ENCODE data around the gene HYCC2. TPM values are rescaled to one million over a fixed set of nuclear protein-coding genes. Genes with fewer than 3 reads are reported as not detected.

Gene HYCC2
- total and polyA plus RNA-seq, 2 donors (not counting 3 experiments of a cell fraction or from before 2014, with no cell fraction given) = 3.0 to 21.2 TPM

- FAIRE-seq = no peak
- H3K9ac ChIP-seq (replicated peaks; ENCODE audit: extremely low read depth, insufficient read depth, low read length) = no peak overlapping the region
- ChIA-PET CTCF (interaction anchor here (1.4 to 2.9 kb wide), 3 partner anchors 11 to 152 kb away, joined by 4 to 17 read pairs (median 11); no protein-coding TSS in a partner anchor), POLR2A (no interaction called here)
- H4K20me1 ChIP-seq (replicated peaks; ENCODE audit: control insufficient read depth, extremely low read depth, insufficient read depth, low read length) = no peaks in the 10 kb centered on the region
- H3K4me3 ChIP-seq (replicated peaks in 1 of 3; ENCODE audit: insufficient read depth in 1 of 3, low read depth in 1 of 3, low read length in 3 of 3) = no peak overlapping the region
- intact Hi-C loops (cut with micrococcal nuclease) = no loop called here
- TF ChIP-seq MAX (IDR thresholded peaks at IDR 0.05; ENCODE audit: insufficient read depth, insufficient read length) (no peak), GATA2 (IDR thresholded peaks at IDR 0.05; ENCODE audit: insufficient read depth, insufficient read length, low read depth, low read length) (no peak), CTCF (IDR thresholded peaks at IDR 0.05; ENCODE audit: extremely low read depth in 1 of 2, insufficient read depth in 1 of 2, low read depth in 1 of 2, low read length in 2 of 2) (no peak), EZH2 (IDR thresholded peaks at IDR 0.05; ENCODE audit: borderline replicate concordance, low read depth, low read length, severe bottlenecking) (no peak), JUN (IDR thresholded peaks at IDR 0.05; ENCODE audit: borderline replicate concordance, insufficient read depth, insufficient read length, low read depth) (no peak), POLR2A (IDR thresholded peaks at IDR 0.05; ENCODE audit: low read depth, low read length) (no peak), POLR2AphosphoS5 (IDR thresholded peaks at IDR 0.05; ENCODE audit: insufficient read depth, low read depth, low read length) (no peak), MYC (IDR thresholded peaks at IDR 0.05; ENCODE audit: low read depth, low read length) (no peak), FOS (IDR thresholded peaks at IDR 0.05; ENCODE audit: borderline replicate concordance, insufficient read depth, low read length) (no peak)
- no peak overlapping the region for H3K27ac ChIP-seq (ENCODE audit: insufficient read depth, low read depth, low read length)
- no peak overlapping the region for H3K4me2 ChIP-seq (ENCODE audit: insufficient read depth, low read length)
- dilution Hi-C loops (cut with MboI; ENCODE audit: extremely low pct_ligation_motif_present, low sequenced_read_pairs) = no loop called here
- H3K4me1 ChIP-seq (ENCODE audit: control insufficient read depth, extremely low read depth, insufficient read depth, low read length) = peaks cover 5% of the 10 kb centered on the region
- H3K36me3 ChIP-seq (ENCODE audit: control insufficient read depth in 2 of 2, extremely low read depth in 1 of 2, insufficient read depth in 2 of 2, low read length in 2 of 2) = no peaks in the 10 kb centered on the region
- DNase-seq (ENCODE audit: low read depth, low spot score) = no peak
- BruUV-seq (replicated peaks) = no TSS peak
- no peaks in the 10 kb centered on the region for H3K9me3 ChIP-seq (replicated peaks; ENCODE audit: control insufficient read depth, insufficient read depth, low read length)
- H3K79me2 ChIP-seq (ENCODE audit: control insufficient read depth, insufficient read depth, low read length) = peaks cover 66% of the 10 kb centered on the region
- no peak overlapping the region for H2AFZ ChIP-seq (ENCODE audit: low read depth, low read length)
- no peaks in the 10 kb centered on the region for H3K27me3 ChIP-seq (ENCODE audit: control insufficient read depth in 2 of 2, insufficient read depth in 2 of 2, low read length in 2 of 2)
- H3K9me1 ChIP-seq (replicated peaks; ENCODE audit: control insufficient read depth, extremely low read depth, insufficient read depth, low read length) = no peaks in the 10 kb centered on the region
These were observed 14.4 kb downstream of the HYCC2 start for GRCh38 chr2:201057087-201057521.
